HG03280 (cell line): Measurements from ENCODE around the gene ALX4.

ENCODE experiments used
- ATAC-seq: cut with Tn5 transposase; IDR thresholded peaks from one replicate; pipeline ENCODE4 v1.9.1; 2021; ENCODE audit warnings: mild to moderate bottlenecking, moderate library complexity; ENCODE audit not compliant: unreplicated experiment

ALX4 gene

GRCh38 chr11:44269369-44270351, 40.3 kb downstream of the ALX4 start:
- no peak for ATAC-seq

- no peak for ATAC-seq
Observed at GRCh38 chr11:44268614-44269080, 41.3 kb downstream of the ALX4 start.

- ATAC-seq: no peak
Observed at GRCh38 chr11:44267750-44268613, 42.0 kb downstream of the ALX4 start.

- ATAC-seq: no peak
Observed at GRCh38 chr11:44267006-44267749, 42.8 kb downstream of the ALX4 start.

- ATAC-seq: no peak
Observed at GRCh38 chr11:44266056-44266780, 43.7 kb downstream of the ALX4 start.

- no peak for ATAC-seq
Observed at GRCh38 chr11:44264761-44265160, 45.2 kb downstream of the ALX4 start.

GRCh38 chr11:44264438-44264749, 45.5 kb downstream of the ALX4 start:
- ATAC-seq: no peak

GRCh38 chr11:44263738-44264437, 46.1 kb downstream of the ALX4 start:
- ATAC-seq: no peak

GRCh38 chr11:44261800-44262591, 47.9 kb downstream of the ALX4 start:
- ATAC-seq: no peak

GRCh38 chr11:44260081-44260480, 49.9 kb downstream of the ALX4 start:
- ATAC-seq: no peak

GRCh38 chr11:44258839-44259420, 51.0 kb downstream of the ALX4 start:
- ATAC-seq: no peak

- ATAC-seq: no peak
Observed at GRCh38 chr11:44258190-44258489, 51.8 kb downstream of the ALX4 start.

GRCh38 chr11:44257338-44258189, 52.4 kb downstream of the ALX4 start:
- ATAC-seq: no peak

- ATAC-seq: no peak
Observed at GRCh38 chr11:44256673-44257291, 53.2 kb downstream of the ALX4 start.

- ATAC-seq: no peak
Observed at GRCh38 chr11:44255406-44256071, 54.4 kb downstream of the ALX4 start.

- ATAC-seq: no peak
Observed at GRCh38 chr11:44252999-44253602, 56.8 kb downstream of the ALX4 start.
